Stimulated activated CD4-positive, alpha-beta T cell treated with anti-CD3 and anti-CD28 coated beads, Interleukin-1b, Interleukin-23, amount 100 ng/mL, for 4 hours (primary cell): Measurements from ENCODE around the gene CEP57.
A peak's percentile ranks its signal among the peaks of the same experiment; 100 is the strongest.

Experiments used
- DNase-seq, 2 donors: peaks; one replicate each; pipeline ENCODE4 v3.0.0-alpha.2; 2020; ENCODE audit warnings: low read depth in 2 of 2

The CEP57 gene

GRCh38 chr11:95790123-95790932 lies at the start of gene CEP57:
TSS of gene CEP57 (plus strand) at chr11:95790498. CDS start at chr11:95790699, 201 bp downstream.
- DNase-seq = peak; percentile 81 to 93

GRCh38 chr11:95750101-95750500 lies 40.2 kb upstream of the CEP57 start:
- DNase-seq = no peak

DNA sequence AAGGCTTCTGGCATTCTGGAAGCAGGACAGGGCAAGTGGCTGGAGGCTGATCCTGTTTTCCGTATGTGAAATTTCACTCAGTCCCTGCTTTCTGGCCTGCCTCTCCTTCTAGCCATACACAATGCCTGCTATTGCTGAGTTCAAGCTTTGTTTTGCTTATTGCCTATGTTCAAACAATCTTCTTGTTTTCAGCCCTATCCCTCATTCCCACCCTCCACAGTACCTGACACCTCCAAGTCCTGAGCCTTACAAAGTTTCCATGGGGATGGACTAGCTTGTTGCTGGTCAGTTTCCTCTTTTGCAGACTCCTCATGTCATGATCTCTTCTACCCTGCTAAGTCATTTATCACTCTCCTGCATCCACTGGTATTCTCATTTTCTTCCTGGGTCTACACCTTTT lies 38.8 kb upstream of the CEP57 start:
- DNase-seq = no peak

DNA sequence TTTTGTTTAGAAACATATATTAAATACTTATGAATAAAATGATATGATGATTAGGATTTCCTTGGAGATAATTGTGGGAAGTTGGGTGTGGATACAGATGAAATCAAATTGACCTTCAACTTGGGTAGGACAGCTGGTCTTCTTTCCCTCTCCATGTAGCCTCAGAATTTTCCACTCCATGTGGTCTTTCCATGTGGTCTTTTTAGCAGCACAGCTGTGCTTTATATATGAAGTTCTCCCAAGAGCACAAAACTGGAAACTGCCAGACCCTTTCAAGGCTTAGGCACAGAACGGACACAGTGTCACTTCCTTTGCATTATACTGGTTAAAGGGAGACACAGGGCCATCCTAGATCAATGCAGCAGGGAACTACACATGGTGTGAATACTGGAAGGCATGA lies 29.4 kb upstream of the CEP57 start:
- DNase-seq = no peak

DNA sequence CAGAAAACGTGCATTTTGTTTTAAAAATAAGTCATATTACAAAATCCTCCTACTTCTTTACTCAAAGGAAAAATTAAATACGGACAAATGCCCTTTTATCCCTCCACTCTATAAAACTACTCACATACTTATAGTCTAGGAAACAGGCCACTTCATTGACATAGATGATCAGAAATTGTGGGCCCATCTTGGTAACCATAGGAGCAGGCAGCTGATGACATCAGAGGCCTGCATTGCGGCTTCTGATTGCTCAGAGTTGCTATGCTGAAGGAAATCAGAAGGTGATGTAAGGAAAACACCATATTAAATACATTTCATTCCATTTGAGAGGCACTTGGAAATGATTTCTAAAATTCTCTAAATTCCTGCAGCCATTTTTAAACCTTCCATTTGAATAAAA lies 27.8 kb upstream of the CEP57 start:
- no peak for DNase-seq

- no peak for DNase-seq
Observed at GRCh38 chr11:95764267-95764898, 25.9 kb upstream of the CEP57 start.

- DNase-seq = no peak
Observed at GRCh38 chr11:95766701-95767100, 23.6 kb upstream of the CEP57 start.

- no peak for DNase-seq
Observed at GRCh38 chr11:95767498-95767897, 22.8 kb upstream of the CEP57 start.

DNA sequence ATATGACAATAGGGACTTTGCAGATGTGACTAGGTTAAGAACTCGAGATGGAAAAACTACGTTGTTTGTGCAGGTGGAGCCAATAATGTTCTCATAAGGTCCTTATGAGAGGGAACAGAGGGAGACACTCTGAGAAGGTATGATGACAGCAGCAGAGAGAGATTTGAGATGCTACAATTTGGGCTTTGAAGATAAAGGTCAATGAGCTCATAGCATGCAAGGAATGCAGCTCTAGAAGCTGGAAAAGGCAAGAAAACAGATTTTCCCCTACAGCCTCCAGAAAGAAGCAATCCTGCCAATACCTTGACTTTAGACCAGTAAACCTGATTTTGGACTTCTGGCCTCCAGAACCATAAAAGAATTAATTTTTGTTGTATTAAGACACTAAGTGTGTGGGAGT lies 21.8 kb upstream of the CEP57 start:
- DNase-seq = no peak

GRCh38 chr11:95776859-95777258 lies 13.4 kb upstream of the CEP57 start:
- DNase-seq = no peak

GRCh38 chr11:95778699-95779098 lies 11.6 kb upstream of the CEP57 start:
- no peak for DNase-seq

GRCh38 chr11:95780544-95780943 lies 9.8 kb upstream of the CEP57 start:
- DNase-seq = no peak

DNA sequence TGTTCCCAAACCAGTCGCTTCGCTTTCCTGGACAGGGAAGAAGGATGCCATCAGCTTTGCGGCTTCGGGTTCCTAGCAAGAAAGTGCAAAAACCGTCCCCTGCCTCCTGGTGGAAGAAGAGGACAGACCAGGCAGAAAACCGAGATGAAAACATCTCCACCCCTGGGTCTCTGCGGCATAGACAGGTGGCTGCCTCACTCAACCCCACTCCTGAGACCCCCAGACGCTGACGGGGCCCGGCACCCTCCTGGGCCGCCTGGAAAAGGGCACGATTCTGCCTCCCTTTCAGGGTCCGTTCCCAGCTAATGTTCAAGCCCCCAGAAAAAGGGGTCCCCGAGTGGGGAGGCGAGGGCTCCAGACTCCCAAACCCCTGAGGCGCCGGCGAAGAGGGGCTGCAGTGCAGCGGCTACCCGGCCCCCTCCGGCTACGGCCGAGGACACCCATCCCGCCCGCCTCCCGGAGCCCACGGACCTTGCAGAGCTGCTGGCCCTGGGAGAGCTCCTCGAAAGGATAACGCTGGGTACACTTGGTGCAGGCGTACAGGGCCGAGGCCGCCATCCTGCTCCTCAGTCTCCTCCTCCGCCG lies 1.3 kb upstream of the CEP57 start:
- DNase-seq = no peak

DNA sequence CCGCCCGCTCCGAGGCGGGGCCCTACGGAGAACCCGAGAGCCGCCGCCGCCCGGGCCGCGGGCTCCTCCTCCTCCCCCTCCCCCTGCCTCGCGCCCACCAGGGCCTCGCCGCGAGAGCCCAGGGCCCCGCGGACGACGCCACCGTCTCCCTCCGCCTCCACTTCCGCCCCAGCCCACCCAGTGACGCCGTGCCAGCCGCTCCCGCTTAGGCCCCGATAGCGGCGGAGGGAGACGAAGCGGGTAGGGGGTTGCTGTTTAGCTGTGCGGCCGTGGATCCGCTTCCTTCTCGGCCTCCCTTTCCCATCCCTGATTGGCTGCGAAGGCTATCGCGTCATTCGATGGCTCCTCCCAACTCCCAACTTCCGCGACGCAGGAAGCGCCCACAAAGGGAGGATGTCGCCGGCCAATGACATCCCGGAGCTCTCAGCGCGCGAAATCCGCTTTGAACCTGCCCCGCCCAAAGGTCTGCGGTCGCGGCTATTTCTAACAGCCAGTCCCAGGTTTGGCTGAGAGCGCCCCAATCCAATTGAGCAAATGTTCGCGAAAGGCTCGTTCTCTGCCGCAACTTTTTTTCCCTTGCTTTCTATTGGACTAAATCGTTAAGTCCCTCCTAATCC lies 684 bp upstream of the CEP57 start, which contains the start of gene FAM76B:
FAM76B (minus strand) TSS at position 277 of the 617 bp plus-strand sequence. CDS start 304 bp downstream, outside the sequence.
- peak; percentile 85 to 94 for DNase-seq

- peak in 1 of 2 donors; percentile 23 for DNase-seq
Observed at GRCh38 chr11:95790933-95791708, 823 bp downstream of the CEP57 start.

DNA sequence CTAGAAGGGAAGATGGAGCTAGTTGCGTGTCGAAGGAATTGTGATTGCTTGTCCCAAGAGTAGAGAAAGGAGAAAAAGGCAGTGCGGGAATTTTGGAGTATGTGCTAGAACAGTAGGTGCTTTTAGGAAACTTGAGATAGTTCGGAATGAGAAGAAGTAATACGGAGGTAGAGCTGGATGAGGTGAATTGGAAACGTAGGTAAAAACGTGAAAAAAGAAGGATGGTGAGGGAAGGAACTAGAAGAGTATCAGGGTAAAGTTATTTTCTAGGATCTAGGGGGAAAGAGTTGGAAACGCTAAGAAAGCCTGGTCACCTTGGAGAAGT lies 1.4 kb downstream of the CEP57 start:
- no peak for DNase-seq

DNA sequence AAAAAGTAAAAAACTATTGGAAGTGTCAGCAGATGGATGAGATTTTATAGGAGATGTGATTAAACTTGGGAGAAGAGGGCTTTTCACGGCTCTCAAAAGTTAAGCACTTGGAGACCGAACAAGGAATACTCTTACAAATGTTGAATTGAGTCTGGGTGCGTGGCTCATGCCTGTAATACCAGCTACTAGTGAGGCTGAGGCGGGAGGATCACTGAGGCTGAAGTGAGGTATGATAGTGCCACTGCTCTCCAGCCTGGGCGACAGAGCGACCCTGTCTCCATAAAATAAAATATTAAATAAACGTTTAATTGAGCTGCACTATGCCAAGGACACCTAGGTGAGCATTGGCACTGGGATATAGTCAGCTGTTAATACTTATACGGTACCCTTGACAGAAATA lies 1.9 kb downstream of the CEP57 start:
- no peak for DNase-seq

DNA sequence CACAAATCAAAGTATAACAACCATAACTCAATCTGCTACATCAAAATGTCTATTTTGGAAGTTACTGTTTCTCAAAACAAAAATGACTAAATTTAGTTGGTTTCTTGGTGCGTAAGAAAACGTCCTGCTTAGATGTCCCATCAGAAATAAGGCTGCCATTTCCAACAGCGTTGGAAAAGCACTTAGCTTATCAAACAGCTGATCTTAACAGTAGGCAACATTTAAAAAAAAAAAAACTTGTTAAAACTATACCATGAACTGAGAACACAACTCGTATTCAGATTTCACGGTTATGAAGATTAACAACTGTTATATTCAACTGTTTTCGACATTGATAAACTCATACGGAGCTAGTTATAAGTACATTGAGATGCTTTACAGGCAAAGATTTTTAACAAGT lies 2.4 kb downstream of the CEP57 start:
- DNase-seq = no peak

GRCh38 chr11:95793116-95793515 lies 2.8 kb downstream of the CEP57 start:
- DNase-seq = no peak

- no peak for DNase-seq
Observed at GRCh38 chr11:95794086-95794485, 3.8 kb downstream of the CEP57 start.

GRCh38 chr11:95795627-95796295 lies 5.5 kb downstream of the CEP57 start:
- DNase-seq = no peak
